HG02642 (cell line): ENCODE data around the gene SNX24.
A peak's percentile ranks its signal among the peaks of the same experiment; 100 is the strongest.

Experiments
- ATAC-seq: cut with Tn5 transposase; IDR thresholded peaks from one replicate; pipeline ENCODE4 v1.9.1; 2021; ENCODE audit warnings: mild to moderate bottlenecking; ENCODE audit not compliant: unreplicated experiment, poor library complexity

The SNX24 gene

GRCh38 chr5:122999947-123000563 lies 154.6 kb downstream of the SNX24 start:
- ATAC-seq = peak; percentile 94

GRCh38 chr5:123000731-123001130 lies 155.3 kb downstream of the SNX24 start:
- ATAC-seq = no peak

- ATAC-seq = no peak
Observed at GRCh38 chr5:123001808-123002207, 156.4 kb downstream of the SNX24 start.

DNA sequence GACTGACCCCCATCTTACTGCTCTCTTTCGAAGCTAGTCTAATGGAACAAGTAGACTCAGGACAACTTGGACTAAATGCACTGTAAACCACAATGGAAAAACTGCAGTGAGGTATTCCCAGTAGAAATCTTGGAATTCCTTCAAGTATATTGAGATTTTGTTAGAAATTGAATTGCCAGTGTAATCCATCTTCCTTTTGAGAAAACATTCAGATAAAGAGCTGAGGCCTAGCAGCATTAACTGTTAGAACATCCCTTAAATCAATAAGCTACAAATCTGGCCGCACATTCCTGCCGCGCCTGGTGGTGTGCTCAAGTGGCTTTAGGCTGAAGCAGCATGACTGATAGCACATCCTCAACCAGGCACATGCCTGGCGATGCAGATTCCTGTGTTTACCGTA lies 161.8 kb downstream of the SNX24 start:
- no peak for ATAC-seq

DNA sequence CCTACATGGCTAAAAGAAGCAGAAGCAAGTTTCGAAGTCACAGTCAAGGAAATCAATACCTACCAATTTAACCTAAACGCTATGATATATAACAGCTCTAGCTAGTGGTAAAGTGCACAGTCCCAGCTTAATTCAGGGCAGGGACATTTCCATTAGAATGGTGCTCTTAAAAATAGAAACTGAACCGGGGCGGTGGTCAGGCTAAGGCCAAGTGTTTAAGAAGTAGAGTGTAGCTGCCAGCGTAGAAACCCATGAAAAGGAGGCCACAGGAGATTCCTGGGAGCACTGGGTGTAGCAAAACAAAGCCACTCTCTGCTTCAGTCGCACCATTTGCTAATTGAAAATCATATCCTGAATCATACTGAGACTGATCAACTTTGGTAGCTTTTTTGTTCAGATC lies 162.3 kb downstream of the SNX24 start:
- ATAC-seq = no peak

GRCh38 chr5:123012321-123012720 lies 166.9 kb downstream of the SNX24 start:
- ATAC-seq = no peak

DNA sequence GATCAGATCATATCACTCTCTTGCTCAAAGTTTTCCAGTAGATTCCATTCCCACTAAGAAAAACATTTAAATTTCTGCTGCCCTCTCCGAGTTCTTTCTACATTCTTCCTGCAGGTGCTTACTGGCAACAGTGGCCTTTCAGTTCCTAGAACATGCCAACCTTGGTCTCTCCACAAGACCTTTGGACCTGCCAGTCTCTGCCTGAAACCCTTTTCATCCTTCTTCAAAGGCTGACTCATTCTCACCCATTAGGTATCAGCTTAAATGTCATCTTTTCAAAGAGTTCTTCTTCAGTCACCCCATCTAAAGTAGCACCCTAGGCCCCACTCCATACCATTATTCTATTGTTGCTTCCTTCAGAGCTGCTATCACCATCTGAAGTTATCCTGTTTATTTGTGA lies 169.3 kb downstream of the SNX24 start:
- ATAC-seq = no peak

DNA sequence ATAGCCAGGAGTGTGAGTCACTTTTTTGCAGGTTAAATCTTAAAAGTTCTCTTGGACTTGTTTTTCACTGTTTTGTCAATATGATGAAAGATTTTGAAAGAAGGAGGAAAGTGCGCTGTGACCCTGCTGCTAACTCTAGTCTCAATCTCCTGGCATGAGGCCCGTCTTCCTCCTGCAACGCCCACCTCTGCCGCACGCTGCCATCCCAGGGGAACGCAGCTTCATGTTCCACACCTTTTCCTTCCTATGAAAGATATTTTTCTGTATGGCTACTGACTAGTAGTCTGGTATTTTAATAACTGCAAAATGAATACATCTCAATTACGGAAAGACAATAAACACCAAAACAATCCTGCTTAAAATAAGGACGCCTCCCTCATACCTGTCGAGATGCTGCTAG lies 182.8 kb downstream of the SNX24 start:
- no peak for ATAC-seq

- no peak for ATAC-seq
Observed at GRCh38 chr5:123033157-123033671, 187.8 kb downstream of the SNX24 start.

- peak; percentile 15 for ATAC-seq
Observed at GRCh38 chr5:123035360-123035917, 190.0 kb downstream of the SNX24 start.

GRCh38 chr5:123035918-123036390 lies 190.5 kb downstream of the SNX24 start:
- peak; percentile 25 for ATAC-seq

DNA sequence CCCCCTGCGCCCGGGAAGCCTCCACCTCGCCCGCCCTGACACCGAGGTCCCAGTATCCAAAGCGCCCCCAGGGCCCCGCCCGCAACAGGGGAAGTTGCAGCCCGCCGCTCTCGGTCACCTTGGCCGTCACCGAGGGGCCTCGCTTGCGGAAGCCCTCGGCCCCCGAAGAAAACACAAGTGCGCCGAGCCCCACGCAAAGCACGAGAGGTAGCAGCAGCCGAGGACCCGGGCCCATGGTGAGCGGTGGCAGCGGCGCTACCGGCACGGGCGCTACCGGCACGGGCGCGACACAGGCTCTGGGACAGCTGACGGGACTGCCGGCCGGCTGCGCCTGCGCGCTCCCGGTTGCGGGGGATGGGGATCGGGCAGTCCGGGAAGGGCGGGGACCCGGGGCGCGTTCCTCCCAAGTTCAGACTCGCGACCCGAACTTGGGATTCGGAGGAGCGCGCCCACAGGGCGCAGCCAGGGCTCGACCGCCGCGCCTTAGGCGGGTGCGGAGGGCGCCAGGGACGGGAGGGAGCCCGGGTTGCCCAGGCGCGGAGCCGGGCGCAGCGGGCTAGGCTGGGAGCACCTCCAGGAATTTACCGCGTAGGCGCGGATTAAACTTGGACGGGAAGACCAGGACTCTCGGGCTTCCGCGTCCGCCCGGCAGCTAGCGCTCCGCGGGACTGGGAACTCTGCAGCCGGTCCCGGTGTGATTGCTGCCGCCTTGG lies 191.1 kb downstream of the SNX24 start, which contains the start of gene PPIC:
Gene PPIC, minus strand, starts transcription at position 335 of the 713 bp plus-strand sequence. Its CDS starts 100 bp downstream, at position 235.
- peak; percentile 65 for ATAC-seq

DNA sequence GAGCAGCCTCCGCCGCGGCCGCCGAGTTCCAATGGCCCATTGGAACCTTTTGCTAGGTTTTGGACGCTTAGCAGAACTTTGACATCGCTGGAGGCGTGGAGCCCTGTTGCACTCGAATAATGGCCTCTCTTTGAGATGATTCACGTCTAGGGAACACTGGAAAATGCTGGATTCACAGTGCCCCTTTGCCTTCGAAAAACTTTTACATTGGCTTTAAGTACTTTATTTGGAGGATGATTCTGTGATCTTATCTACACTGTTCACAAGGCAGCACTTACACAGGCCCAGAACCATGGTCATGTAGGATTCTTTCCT lies 191.6 kb downstream of the SNX24 start:
- ATAC-seq = no peak

DNA sequence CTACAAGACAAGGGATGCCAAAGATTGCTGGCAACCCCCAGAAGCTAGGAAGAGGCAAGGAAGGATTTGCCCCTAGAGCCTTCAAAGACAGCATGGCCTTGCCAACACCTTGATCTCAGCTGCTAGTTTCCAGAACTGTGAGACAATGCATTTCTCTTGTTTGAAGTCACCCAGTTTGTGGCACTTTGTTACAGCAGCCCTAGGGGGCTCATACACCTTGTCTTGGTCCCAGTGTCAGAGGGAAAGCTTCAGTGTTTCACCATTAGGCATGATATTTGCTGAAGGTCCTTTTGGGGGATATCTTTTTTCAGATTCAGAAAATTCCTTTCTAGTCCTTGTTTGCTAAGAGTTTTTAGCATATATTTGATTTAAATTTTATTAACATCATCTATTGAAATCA lies 194.3 kb downstream of the SNX24 start:
- ATAC-seq = no peak

- no peak for ATAC-seq
Observed at GRCh38 chr5:123044926-123045617, 199.7 kb downstream of the SNX24 start.

GRCh38 chr5:123046222-123046621 lies 200.8 kb downstream of the SNX24 start:
- no peak for ATAC-seq

GRCh38 chr5:123047706-123048105 lies 202.3 kb downstream of the SNX24 start:
- ATAC-seq = no peak

GRCh38 chr5:123051206-123051605 lies 205.8 kb downstream of the SNX24 start:
- ATAC-seq = no peak
